ENCODE data around the gene MPDU1. TPM values are rescaled to one million over a fixed set of nuclear protein-coding genes. Genes with fewer than 3 reads are reported as not detected.
A peak's percentile ranks its signal among the peaks of the same experiment; 100 is the strongest.

MPDU1 gene
- total RNA-seq, 1 experiment from 2014 or later, result 154 TPM

DNA sequence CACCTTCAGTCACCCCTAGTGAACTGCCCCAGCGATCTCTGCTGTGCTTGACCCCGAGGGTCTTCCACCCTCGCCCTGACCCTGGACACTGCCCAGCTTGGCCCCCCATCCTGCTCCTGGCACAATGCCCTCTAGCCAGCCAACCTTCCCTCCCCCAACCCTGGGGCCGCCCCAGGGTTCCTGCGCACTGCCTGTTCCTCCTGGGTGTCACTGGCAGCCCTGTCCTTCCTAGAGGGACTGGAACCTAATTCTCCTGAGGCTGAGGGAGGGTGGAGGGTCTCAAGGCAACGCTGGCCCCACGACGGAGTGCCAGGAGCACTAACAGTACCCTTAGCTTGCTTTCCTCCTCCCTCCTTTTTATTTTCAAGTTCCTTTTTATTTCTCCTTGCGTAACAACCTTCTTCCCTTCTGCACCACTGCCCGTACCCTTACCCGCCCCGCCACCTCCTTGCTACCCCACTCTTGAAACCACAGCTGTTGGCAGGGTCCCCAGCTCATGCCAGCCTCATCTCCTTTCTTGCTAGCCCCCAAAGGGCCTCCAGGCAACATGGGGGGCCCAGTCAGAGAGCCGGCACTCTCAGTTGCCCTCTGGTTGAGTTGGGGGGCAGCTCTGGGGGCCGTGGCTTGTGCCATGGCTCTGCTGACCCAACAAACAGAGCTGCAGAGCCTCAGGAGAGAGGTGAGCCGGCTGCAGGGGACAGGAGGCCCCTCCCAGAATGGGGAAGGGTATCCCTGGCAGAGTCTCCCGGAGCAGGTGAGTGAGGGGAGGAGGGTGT, 24.9 kb upstream of the MPDU1 start, which contains the start of gene TNFSF13:
Gene TNFSF13 (plus strand): TSS at position 207 of the 776 bp plus-strand sequence. CDS start 290 bp downstream, at position 497.
- in situ Hi-C loops (cut with HindIII; ENCODE audit: low pct_unique_long_range_greater_than_20kb, low sequenced_read_pairs), result no loop called here
- no peak for DNase-seq (ENCODE audit: low read depth, low spot score)

DNA sequence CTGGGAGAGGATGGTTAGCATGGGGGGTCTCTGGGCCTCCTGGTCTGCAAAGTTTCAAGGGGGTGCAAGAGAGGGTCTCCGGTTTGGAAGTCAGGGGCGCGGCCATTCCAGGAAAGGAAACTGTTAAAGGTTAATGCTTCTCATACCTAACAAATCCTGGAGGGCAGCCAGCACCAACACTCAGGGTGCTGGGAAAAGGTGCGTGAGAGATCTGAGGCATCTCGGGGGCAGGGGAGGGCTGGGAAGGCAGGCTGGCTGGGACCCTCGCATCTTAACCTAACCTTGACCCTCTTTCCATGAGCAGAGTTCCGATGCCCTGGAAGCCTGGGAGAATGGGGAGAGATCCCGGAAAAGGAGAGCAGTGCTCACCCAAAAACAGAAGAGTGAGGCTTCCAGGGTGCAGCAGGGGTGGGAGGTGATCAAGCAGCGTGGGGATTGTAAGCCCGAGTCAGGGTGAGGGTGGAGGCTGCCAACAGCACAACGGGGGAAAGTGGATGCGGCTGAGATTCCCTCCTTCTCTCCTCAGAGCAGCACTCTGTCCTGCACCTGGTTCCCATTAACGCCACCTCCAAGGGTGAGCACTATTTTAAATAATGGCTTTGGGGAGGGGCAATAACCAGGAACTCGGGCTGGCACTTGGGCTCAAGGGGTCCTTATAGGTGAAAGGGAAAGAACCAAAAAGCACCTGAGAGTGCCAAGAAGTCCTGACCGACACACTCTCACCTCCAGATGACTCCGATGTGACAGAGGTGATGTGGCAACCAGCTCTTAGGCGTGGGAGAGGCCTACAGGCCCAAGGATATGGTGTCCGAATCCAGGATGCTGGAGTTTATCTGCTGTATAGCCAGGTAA, 24.1 kb upstream of the MPDU1 start:
- in situ Hi-C loops (cut with HindIII; ENCODE audit: low pct_unique_long_range_greater_than_20kb, low sequenced_read_pairs), result no loop called here
- no peak for DNase-seq (ENCODE audit: low read depth, low spot score)

DNA sequence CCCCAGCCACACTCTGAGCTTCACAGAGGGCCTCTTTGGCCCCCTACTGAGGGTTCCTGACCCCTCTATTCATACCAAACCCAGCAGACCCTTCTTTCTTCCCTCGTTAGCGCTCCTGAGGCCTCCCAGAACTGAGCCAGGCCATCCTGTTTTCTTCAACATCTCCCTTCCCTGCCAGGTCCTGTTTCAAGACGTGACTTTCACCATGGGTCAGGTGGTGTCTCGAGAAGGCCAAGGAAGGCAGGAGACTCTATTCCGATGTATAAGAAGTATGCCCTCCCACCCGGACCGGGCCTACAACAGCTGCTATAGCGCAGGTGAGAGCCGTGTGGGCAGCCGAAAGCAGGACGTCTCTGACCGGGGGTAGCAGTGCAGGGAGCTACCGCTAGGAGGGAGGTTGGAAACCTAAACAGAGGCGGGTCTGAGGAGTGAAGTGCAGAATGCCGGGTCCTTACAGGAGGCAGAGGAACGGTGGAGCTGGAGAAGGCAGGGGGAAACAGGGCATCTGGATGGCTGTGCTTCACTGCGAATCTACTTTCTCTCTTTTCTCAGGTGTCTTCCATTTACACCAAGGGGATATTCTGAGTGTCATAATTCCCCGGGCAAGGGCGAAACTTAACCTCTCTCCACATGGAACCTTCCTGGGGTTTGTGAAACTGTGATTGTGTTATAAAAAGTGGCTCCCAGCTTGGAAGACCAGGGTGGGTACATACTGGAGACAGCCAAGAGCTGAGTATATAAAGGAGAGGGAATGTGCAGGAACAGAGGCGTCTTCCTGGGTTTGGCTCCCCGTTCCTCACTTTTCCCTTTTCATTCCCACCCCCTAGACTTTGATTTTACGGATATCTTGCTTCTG, 23.3 kb upstream of the MPDU1 start:
- peak; percentile 77 for DNase-seq (ENCODE audit: low read depth, low spot score)
- in situ Hi-C loops (cut with HindIII; ENCODE audit: low pct_unique_long_range_greater_than_20kb, low sequenced_read_pairs), result no loop called here

DNA sequence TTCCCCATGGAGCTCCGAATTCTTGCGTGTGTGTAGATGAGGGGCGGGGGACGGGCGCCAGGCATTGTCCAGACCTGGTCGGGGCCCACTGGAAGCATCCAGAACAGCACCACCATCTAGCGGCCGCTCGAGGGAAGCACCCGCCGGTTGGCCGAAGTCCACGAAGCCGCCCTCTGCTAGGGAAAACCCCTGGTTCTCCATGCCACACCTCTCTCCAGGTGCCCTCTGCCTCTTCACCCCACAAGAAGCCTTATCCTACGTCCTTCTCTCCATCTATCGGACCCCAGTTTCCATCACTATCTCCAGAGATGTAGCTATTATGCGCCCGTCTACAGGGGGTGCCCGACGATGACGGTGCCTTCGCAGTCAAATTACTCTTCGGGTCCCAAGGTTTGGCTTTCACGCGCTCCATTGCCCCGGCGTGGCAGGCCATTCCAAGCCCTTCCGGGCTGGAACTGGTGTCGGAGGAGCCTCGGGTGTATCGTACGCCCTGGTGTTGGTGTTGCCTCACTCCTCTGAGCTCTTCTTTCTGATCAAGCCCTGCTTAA, 22.6 kb upstream of the MPDU1 start:
- in situ Hi-C loops (cut with HindIII; ENCODE audit: low pct_unique_long_range_greater_than_20kb, low sequenced_read_pairs), result no loop called here
- peak; percentile 84 for DNase-seq (ENCODE audit: low read depth, low spot score)

DNA sequence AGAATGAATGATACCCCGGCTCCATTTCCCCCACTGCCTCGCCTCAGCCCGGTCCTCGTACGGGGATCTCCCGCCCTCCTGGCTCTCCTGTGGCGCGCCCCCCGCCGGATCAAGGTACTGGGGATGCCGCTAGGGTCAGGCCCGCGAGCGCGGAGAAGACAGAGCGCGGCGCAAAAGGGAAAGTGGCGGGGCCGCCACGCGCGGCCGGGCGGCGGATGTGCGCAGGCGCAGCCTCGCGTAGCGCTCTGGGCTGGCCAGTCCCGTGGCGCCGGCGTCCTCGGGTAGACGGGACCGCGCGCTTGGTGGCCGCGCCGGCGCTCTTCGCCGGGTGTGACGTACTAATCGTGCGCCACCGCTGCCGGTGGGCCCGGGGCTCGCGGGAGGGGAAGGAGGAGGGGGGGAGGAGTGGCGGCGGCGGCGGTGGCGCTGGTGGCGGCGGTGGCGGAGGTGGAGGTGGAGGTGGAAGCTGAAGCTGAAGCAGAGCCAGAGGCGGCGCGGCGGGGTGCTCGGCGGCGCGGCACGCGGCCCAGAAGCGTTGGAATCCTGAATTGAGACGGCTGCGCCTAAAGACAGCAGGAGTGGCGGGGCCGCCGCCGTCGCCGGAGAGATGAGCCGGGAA, 22.0 kb upstream of the MPDU1 start, which contains the start of gene SENP3:
Gene SENP3 (plus strand): TSS at position 331 of the 619 bp plus-strand sequence. CDS start 1,158 bp downstream, outside the sequence.
- in situ Hi-C loops (cut with HindIII; ENCODE audit: low pct_unique_long_range_greater_than_20kb, low sequenced_read_pairs), result no loop called here

DNA sequence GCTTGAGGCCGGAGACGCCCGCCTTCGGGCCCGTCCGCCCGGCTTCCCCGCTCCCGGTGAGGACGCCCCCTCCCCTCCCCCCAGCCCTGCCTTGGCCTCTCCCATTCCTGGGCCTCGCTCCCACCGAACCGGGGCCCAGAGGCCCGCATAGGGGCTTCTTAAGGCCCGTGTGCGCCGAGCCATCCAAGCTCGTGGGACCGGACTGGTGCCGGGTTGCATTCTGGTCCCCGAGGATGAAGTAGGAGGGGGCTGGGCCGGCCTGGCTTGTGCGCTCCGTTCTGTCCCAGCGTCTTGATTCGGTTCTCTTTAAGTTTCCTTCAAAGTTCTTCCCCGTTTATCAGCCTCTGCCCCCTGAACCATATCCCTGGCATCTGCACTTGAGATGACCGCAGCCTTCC, 21.4 kb upstream of the MPDU1 start:
- in situ Hi-C loops (cut with HindIII; ENCODE audit: low pct_unique_long_range_greater_than_20kb, low sequenced_read_pairs), result no loop called here
- no peak for DNase-seq (ENCODE audit: low read depth, low spot score)

More for the DNA sequence above, 22.0 kb upstream of the MPDU1 start, which contains the start of gene SENP3:
- DNase-seq (ENCODE audit: low read depth, low spot score), result peak; percentile 89

DNA sequence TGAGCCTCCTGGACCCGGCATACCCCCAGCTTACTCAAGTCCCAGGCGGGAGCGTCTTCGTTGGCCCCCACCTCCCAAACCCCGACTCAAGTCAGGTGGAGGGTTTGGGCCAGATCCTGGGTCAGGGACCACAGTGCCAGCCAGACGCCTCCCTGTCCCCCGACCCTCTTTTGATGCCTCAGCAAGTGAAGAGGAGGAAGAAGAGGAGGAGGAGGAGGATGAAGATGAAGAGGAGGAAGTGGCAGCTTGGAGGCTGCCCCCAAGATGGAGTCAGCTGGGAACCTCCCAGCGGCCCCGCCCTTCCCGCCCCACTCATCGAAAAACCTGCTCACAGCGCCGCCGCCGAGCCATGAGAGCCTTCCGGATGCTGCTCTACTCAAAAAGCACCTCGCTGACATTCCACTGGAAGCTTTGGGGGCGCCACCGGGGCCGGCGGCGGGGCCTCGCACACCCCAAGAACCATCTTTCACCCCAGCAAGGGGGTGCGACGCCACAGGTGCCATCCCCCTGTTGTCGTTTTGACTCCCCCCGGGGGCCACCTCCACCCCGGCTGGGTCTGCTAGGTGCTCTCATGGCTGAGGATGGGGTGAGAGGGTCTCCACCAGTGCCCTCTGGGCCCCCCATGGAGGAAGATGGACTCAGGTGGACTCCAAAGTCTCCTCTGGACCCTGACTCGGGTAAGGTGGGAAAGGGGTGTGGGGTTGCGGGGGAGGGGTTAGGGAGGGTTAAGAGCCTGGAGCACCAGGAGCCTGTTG, 20.4 kb upstream of the MPDU1 start:
- DNase-seq (ENCODE audit: low read depth, low spot score), result no peak
- in situ Hi-C loops (cut with HindIII; ENCODE audit: low pct_unique_long_range_greater_than_20kb, low sequenced_read_pairs), result no loop called here

DNA sequence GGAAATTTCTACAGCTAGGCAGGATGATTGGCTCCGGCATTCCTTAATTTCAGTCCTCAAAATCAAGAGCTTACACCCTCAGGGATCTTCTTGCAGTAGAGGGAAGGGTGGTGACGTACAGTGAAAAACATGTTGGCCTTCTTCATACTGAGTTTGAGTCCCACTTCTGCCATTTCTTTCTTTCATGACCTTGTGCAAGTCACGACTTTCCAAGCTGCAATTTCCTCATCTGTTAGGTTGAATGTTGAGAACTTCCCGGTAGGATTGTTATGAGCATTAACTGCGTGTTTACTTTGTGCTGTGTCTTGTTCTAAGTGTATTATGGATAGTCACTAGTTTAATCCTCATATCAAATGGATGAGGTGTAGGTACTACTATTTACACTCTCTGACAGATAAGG, 14.1 kb upstream of the MPDU1 start:
- DNase-seq (ENCODE audit: low read depth, low spot score), result no peak
- in situ Hi-C loops (cut with HindIII; ENCODE audit: low pct_unique_long_range_greater_than_20kb, low sequenced_read_pairs), result no loop called here

DNA sequence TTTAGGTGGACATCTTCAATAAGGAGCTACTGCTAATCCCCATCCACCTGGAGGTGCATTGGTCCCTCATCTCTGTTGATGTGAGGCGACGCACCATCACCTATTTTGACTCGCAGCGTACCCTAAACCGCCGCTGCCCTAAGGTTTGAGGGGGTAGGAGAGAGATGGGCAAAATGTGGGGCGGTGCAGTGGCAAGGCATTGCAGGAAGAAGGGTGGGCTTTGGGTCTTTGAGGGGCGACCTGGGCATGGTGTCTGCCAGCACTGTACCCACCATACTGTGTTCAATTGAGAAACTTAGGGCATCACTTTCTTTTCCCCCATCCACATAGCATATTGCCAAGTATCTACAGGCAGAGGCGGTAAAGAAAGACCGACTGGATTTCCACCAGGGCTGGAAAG, 13.3 kb upstream of the MPDU1 start:
- in situ Hi-C loops (cut with HindIII; ENCODE audit: low pct_unique_long_range_greater_than_20kb, low sequenced_read_pairs), result no loop called here
- DNase-seq (ENCODE audit: low read depth, low spot score), result no peak

DNA sequence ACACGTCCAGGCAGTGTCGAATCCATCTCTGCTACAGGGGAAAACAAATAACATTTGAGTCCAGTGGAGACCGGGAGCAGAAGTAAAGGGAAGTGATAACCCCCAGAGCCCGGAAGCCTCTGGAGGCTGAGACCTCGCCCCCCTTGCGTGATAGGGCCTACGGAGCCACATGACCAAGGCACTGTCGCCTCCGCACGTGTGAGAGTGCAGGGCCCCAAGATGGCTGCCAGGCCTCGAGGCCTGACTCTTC, 11.4 kb upstream of the MPDU1 start:
- no peak for DNase-seq (ENCODE audit: low read depth, low spot score)
- in situ Hi-C loops (cut with HindIII; ENCODE audit: low pct_unique_long_range_greater_than_20kb, low sequenced_read_pairs), result no loop called here

DNA sequence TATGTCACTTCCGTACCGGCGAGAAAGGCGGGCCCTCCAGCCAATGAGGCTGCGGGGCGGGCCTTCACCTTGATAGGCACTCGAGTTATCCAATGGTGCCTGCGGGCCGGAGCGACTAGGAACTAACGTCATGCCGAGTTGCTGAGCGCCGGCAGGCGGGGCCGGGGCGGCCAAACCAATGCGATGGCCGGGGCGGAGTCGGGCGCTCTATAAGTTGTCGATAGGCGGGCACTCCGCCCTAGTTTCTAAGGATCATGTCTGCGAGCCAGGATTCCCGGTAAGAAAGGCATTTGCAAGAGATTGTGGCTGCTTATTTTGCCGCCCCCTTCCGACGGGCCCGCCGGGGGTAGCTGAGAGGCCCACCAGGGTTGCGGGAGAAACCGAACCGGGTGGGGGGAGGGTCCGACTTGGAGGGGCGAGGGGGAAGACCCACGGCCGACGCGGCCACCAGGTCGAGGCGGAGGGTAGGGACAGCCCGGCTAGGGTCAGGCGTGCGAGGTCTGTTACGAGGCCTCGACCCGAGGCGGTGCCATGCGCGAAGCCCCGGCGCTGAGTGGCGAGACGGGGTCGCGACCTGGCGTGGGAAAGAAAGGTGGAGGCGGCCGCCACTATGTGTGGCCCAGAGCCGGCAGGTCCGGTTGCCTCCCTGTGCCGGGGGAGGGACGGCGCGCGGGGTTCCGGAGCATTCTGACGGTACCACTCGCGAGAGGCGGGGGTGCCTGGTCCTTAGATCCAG, 10.9 kb upstream of the MPDU1 start:
- DNase-seq (ENCODE audit: low read depth, low spot score), result peak; percentile 99
- in situ Hi-C loops (cut with HindIII; ENCODE audit: low pct_unique_long_range_greater_than_20kb, low sequenced_read_pairs), result no loop called here

DNA sequence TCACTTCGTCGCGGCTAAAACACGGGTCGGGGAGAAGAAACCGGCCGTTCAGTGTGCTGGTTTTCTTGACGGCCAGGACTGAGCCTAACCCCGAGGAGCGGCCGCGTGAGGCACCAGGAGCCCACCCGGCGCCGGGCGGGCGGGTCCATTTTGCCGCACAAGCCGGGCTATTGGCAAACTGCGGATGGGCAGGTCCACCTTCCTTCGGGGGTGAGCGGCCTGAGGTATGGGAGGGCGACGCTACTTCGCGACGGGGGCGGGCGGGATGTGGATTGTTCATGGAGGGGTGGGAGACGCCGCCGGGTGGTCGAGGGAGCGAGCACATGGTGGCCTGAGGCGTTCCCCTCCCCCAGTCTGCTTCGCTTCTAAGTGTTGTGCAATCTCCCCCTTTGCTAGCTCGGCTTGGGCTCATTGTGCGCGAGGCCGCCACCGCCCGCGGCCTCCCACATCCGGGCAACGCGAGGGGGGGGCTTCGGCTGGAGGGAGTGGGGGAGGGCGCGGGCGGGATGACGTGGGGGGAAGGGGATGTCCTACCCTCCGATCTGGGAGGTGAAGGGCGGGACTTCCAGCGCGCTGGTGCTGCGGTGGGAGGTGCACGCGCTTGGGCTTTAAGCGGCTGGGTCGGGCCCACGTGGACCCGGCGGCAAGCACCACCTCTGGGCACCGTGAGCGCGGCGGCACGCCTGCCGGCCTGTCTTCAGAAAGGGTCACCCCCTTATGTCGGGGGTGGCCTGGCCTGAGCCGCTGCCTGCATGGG, 10.2 kb upstream of the MPDU1 start:
- in situ Hi-C loops (cut with HindIII; ENCODE audit: low pct_unique_long_range_greater_than_20kb, low sequenced_read_pairs), result no loop called here
- DNase-seq (ENCODE audit: low read depth, low spot score), result peak; percentile 92

DNA sequence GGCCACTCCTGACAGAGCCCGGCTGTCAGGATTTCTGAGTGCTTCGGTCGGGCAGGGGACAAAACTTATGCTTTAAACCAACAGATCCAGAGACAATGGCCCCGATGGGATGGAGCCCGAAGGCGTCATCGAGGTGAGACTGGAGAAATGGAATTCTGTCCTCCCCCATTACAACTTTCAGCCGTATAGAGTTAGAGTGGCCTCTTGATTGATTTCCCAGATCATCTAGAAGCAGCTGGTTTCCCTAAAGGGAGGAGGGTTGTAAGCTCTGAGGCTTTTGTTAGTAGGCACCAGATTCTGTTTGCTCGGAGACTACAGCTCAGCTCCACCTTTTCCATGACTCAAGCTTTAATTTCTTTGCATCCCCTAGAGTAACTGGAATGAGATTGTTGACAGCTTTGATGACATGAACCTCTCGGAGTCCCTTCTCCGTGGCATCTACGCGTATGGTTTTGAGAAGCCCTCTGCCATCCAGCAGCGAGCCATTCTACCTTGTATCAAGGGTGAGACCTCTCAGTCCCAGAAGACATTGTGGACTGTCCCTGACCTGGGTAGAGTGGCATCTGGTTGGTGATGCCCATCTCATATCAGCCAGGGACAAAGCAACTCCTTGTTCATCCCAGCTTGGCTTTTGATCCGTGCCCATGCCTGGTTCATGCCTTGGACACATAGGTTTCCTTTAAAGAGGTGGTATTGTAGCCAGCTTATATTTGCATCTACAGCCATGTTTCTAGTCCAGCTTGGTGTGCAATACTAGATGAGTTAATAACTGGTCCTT, 9.3 kb upstream of the MPDU1 start:
- in situ Hi-C loops (cut with HindIII; ENCODE audit: low pct_unique_long_range_greater_than_20kb, low sequenced_read_pairs), result no loop called here
- no peak for DNase-seq (ENCODE audit: low read depth, low spot score)

DNA sequence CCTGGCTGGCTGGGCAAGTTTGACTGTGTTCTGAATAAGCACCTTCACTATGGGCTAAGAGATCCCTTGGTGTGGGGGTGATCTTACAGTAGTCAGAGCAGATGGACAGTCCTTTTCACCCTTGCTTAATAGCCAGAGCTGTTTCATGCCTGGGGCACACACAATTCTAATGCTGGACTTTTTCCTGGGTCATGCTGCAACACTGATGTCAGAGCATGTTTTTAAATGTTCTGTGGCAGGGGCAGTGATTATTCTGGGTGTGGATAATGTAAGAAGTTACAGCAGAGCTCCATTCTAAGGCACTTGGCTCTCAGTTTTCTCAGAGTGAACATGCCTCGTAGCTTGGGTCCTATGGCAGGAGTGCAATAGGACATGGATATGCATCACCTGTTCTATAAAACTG, 8.2 kb upstream of the MPDU1 start:
- no peak for DNase-seq (ENCODE audit: low read depth, low spot score)
- in situ Hi-C loops (cut with HindIII; ENCODE audit: low pct_unique_long_range_greater_than_20kb, low sequenced_read_pairs), result no loop called here

DNA sequence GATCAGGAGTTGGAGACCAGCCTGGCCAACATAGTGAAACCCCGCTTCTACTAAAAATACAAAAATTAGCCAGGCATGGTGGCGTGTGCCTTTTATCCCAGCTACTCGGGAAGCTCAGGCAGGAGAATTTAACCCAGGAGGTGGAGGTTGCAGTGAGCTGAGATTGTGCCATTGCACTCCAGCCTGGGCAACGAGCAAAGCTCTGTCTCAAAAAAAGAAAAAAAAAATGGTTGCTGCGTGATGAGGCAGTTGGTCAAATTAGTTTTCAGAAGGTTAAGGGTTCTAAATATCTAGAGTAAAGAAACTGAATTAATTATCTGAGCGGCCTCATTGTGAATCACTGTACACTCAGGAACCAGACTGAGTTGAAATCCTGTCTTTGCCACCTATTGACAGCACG, 7.7 kb upstream of the MPDU1 start:
- in situ Hi-C loops (cut with HindIII; ENCODE audit: low pct_unique_long_range_greater_than_20kb, low sequenced_read_pairs), result no loop called here

More for the DNA sequence above, 7.7 kb upstream of the MPDU1 start:
- no peak for DNase-seq (ENCODE audit: low read depth, low spot score)

Measured in SK-MEL-5 (cell line).